Fibroblast of the conjunctiva (primary cell): ENCODE measurements around the gene PRKAR2B.

Experiments used
- DNase-seq: peaks from one replicate; pipeline ENCODE4 v3.0.0-alpha.2; 2010; ENCODE audit warnings: low read depth

Gene PRKAR2B

DNA sequence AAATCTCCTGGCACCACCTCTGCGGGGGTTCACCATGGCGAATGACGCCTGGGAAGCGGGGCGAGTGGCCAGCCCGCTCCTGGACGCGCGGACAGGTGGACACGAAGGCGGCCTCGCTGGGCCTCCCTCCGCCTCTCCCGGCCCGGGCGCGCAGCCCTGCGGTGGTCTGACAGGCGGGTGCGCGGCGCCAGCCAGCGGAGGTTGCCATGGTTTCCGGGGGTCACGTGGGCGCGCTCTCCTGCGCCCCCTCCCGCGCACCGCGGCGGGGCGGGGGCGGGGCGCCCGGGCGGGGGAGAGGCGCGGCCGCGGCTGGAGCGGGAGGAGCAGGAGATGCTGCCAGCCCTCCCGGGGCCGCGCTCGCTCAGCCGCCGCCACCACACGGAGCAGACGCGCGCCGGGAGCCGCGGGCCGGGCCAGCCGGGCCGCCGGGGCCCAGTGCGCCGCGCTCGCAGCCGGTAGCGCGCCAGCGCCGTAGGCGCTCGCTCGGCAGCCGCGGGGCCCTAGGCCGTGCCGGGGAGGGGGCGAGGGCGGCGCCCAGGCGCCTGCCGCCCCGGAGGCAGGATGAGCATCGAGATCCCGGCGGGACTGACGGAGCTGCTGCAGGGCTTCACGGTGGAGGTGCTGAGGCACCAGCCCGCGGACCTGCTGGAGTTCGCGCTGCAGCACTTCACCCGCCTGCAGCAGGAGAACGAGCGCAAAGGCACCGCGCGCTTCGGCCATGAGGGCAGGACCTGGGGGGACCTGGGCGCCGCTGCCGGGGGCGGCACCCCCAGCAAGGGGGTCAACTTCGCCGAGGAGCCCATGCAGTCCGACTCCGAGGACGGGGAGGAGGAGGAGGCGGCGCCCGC, at the start of gene PRKAR2B:
Gene PRKAR2B, plus strand, starts transcription at position 359 of the 848 bp plus-strand sequence. Its CDS starts 203 bp downstream, at position 562.
- peak; percentile 21 for DNase-seq

DNA sequence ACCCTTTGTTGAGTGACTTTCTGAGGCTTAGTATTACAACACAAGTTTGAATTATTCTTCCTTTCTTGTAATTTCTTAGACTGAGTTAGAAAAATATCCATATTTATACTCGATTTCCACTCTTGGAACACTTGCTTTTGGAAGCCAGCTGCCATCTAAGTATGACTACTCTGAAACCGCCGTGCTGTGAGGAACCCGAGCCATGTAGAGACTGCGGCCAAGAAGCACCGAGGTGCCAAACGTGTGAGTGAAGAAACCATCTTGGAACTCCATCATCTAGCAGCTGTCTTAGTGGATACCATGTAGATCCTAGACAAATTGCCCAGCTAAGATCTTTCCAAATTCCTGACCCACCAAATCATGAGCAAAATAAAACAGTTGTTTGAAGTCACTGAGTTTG, 49.7 kb upstream of the PRKAR2B start:
- DNase-seq, result no peak

DNA sequence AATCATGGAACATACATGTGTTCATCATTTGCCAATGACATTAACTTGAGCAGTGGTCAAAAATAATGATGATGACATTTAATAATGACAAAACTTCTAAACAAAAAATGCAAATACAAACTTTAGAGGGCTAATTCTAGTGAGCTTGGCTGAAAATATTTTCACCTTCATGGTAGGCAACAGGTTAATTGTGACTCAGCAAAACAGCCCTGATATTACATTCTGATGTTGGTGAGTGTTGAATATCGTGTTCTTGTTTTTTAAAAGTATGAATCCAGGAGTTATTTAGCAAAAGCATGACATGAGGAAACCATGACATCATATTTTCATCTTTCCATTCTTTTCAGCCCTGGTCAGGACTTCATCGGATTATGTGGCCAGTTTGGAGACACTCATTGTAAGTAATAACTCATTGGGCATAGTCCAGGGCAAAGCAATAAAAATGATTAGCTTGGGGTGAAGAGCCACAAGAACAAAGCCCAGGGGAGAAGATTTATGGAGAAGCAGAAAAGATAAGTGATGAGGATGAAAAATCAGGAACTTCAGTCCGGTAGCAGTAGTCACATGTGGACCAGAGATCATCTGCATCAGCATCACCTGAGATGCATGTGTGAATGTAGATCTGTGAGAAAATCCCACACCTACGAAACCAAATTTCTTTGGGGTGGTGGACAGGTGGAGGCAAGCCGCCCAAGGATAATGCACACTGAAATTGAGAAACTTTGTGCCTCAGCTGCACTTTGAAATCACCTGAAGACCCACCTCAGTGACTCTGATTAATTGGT, 46.8 kb upstream of the PRKAR2B start:
- no peak for DNase-seq

DNA sequence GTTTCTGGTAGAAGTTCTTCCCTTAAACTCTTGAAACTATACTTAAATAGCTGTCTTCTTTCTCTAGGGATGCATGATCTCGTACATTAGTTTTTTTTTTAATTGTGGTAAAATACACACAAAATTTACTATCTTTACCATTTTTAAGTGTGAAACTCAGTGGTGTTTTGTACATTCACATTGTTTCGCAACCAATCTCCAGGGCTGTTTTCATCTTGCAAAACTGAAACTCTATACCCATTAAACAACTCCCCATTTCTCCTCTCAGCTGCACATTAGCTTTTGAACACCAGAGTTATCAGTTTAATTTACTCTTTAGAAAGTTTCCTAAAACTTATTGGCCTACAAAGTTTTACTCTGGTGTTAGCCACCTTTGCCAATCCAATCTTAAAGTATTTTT, 45.5 kb upstream of the PRKAR2B start:
- no peak for DNase-seq

DNA sequence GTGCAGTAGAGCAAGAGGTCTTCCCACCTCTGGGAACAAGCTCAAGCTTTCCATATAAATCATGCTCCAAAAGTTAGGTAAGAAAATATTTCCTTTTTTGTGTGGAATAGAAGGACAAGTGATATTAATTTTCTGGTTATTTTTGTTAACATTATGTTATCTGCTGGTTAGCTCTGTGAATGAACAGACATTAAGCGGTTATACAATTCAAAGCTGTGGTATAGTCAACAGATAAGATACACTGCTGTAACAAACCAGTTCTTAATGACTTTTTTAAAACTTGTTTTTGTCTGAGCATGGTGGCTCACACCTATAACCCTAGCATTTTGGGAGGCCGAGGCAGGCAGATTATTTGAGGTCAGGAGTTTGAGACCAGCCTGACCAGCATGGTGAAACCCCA, 43.0 kb upstream of the PRKAR2B start:
- no peak for DNase-seq

DNA sequence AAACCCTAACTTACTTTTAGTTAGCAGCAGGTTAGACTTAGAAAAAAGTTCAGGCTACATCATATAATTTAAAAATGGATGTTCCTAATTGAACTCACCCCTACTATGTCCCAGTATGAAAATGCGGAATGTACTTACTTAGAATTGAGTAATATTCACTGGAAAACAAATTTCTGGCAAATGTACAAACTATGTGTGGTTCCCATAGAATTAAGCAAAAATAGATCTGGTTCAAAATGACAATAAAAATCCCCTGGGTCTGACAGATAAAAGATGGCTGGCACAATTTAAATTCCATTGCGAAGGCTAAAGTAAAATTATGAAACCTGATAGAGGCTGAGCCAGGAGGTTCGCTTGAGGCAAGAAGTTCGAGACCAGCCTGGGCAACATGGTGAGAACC, 42.4 kb upstream of the PRKAR2B start:
- no peak for DNase-seq

DNA sequence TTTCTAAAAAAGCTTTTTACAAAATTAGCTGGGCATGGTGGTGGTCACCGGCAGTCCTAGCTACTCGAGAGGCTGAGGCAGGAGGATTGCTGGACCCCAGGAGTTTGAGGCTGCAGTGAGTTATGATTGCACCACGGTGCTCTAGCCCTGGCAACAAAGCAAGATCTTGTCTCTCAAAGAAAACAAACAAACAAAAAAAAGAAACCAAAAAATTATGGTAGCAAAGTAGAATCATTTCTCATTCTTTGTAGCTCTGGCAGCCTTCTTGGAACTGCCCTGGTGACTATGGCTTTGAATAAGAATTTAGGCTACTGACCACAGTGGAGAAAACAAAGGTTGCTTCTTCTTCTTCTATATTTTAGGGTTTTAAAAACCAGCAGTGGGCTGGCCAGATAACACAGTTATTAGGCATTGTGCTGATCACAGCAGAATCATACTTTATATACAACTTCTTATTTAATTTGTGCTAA, 41.9 kb upstream of the PRKAR2B start:
- no peak for DNase-seq

DNA sequence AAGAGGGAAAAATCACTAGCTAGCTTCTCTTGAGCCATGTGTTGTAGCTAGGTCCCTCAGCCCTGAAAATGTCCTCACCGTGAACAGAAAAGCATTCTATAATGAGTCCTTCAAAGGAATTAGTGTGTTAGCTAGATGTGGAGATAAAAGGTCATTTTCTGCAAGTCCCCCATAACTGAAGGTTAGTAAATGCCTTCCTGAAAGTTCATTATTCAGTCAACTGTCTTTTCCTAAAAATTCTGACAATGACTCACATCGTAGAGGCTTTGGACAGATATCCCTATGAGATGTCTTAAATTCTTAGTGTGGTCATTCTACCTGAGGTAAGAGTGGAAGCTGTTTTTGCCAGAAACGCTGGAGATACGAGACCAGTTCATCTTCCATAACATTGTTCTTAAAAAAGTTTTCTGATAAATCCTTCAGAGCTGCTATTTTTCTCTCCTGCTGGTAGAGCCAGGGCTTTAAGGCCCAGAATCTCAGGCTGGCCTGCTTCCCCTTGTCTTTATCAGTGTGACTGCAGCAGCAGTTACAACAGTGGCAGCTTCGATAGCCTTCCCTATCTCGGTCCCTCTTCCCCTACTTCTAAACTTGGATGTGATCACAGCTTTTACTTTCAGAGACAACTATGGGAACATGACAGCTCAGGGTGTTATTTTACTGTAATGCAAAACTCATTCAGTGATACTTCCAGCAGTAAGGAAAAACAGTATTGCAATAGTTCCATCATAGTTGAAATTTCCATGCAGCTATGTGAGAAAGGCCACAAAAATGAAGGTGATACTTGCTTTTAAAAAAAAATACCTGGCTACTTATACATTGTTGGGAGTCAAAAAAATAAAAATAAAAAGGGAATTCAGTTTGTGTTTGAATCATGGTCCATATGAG, 37.3 kb upstream of the PRKAR2B start:
- DNase-seq, result no peak

DNA sequence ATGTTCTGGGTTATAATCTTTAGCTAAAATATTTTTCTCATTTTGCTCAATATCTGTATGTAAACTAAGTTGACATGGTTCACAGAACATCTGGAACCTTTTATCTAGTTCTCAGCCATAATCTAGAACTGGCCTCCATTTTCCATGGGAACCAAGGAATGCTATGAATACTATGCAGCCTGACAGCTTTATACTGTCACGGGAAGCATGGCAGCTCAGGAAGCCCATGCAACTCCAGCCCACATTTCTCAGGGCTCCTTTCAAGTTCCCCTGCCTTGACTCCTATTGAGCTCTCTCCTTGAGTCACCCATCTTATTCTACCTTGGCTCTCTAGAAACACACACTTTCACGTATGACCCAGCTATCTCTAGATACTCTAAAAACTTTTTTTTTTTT, 36.6 kb upstream of the PRKAR2B start:
- no peak for DNase-seq

DNA sequence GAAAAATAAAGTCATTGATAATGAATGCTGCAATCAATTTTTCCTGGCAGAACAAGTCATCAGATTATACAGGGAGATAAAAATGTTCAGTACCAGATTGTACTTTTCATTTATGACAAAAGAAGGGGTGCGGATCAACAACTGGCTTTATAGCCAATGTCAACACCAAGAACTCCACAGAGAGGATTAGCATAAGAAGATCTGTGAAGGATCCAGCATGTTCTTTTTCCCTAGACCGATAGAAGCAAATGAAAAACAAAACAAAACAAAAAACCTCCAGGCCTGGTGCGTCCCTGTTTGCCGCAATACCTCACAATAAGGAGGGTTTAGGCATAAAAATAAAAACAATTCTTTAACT, 34.7 kb upstream of the PRKAR2B start:
- no peak for DNase-seq

DNA sequence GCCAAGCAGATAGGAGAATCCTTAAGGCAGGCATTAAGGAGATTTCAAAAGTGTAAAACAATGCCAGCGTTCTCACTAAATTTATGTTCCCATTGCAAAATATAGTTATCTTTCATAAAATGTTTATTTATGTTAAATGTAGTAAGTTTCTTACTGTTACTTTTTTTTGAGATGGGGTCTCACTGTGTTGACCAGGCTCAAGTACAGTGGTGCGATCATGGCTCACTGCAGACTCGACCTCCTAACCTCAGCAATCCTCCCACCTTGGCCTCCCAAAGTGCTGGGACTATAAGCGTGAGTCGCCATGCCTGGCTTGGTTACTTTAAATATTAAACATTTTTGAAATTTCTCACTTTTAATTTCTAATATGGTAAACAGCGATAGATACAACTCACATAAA, 31.8 kb upstream of the PRKAR2B start:
- no peak for DNase-seq

DNA sequence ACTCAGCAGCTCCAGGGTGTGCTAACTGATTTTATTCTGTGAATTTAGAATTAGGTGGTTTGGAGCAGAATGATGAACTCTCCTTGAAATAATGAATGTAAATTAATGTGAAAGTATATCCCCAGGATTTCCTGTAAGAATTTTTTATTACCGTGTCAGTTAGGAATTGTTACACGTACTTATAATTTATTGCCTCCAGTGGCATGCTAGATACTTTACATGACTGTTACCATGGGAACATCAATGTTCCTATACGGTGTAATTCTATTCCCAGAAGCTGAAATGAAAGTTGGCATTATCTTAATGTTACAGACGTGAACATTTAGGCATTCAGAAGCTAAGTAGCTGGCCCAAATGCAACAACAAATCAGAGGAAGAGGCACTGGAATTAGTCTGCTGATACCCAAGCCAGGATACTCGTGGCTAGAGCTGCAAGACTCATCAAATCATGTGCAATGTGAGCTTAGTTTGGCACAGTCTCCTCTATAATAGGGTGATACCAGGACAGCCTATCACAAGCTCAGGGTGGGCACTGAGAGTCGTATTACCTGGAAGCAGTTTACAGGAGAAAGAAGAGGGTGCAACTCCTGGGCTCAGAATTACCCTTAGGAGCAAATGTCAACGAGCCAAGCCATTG, 30.0 kb upstream of the PRKAR2B start:
- peak; percentile 12 for DNase-seq

DNA sequence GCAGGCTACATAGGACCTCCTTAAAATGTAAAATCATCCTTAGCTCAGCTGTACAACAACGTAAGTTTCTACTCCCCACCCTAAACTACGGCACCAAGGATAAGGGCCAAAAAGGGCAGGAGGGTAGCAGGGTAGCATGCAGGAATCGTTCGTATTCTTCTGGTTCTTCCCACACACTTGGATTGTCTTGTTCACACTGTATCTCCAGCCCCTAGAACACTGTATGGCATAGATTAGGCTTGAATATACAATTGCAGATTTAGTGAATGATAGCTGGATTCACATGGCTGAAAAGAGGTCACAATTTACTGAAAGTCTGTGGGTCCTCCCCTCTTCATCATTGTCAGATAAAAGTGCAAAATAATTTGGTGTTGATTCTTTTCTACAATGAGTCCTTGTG, 28.2 kb upstream of the PRKAR2B start:
- no peak for DNase-seq

DNA sequence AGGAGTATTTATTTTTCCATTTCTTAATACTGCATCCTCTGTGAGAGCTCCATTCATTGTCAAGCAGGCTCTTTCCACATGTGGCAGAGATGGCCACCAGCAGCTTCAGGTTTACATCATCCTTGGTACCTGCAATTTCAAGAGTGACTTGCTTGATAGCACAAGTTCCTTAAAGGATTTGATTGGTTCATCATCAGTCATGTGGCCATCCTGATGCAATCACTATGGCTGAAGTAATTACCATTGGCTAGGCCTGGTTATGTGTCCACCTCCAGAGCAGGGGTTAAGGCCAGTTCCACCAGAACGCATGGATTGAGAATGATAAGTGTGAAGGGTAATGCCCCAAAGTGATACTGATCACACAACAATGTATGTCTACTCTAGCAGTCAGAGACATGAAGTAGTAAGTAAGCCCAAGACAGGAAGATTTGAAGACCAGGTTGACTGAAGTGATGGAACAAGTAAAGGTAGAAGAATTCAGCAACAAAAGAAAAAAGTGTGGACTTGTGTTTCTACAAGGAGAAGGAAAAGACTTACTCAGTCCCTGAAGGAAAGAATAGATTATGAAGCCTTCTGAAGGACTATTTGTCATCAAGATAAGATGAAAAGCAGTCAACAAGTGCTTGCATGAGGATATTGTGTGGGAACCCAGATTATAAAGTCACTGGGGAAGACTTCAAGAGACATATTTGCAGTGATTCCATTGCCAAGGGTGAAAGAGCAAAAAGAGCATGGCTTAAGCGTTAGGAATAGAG, 26.4 kb upstream of the PRKAR2B start:
- no peak for DNase-seq

DNA sequence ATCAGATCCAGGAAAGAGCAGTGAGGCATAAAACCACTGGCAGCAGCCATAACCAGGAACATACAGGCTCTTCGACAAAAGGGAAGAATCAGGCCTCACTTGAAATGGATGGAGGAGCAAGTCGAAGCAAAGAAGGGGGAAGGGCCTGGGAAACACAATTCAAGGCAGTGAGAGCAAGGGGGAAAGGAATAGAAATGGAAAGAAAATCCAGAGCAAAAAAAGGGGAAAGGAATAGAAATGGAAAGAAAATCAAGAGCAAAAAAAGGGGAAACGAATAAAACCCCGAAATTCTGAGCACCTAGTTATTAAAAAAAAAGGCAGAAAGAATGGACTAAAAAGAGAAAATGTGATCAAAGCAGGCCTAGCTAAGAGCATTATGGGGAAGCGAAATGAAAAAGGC, 24.1 kb upstream of the PRKAR2B start:
- no peak for DNase-seq

DNA sequence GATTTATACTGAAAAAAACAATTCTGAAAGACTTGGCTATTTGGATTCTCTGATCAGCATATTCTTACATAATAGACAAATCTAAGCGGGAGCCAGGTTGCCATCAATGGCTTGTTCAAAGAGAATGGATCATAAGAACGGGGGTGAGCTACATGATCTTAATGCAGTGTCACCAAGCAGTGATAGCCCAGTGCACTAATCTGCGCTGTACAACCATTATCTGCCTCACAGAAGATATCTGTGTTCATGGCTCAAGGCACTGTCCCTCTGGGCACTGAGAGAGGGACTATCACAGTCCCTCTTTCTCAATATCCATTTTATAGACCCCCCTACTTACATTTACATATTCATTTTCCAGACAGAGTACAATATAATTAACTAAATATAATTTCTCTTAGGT, 22.9 kb upstream of the PRKAR2B start:
- no peak for DNase-seq

DNA sequence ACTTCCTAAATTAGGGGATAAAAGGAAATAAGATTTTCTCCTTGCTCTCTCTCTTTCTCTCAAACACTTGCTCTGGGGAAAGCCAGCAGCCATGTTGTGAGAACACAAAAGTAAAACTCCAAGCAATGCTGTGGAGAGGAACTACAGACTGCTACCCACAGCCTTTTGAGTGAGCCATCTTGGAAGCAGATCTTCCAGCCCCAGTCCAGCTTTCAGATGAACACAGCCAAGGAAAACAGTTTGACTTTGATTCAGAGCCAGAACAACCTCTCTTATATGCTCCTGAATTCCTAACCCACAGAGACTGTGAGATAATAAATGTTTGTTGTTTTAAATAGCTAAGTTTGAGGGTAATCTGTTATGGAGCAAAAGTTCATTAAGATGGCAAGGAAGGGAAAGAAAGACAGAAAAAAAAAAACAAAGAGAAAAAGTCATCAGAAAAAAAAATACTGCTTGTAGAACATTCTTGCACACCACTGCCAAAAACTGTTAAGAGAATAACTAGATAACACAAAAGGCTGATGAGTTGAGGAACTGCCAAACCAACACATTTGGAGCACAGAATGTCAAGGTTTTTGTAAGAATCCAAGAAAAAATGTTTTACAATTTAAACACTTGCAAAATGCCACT, 20.9 kb upstream of the PRKAR2B start:
- DNase-seq, result no peak

DNA sequence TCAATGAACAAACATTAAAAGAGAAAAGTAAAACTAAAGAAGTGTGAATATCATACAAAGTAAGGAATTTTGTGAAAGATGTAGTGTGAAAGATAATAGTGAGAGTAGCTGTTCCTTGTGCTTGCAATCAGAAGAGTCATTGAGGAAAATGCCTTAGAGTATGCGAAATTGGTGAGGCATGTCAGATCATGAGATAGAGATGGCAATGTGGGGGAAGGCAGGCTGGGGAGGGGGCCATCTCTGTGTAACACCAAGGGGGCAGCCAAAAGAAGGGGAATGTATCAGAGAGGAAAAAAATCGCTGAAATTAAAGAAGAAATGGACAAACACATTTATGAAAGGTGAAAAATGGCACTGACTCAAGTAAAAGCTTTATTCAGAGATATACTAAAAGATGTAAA, 19.6 kb upstream of the PRKAR2B start:
- DNase-seq, result no peak

DNA sequence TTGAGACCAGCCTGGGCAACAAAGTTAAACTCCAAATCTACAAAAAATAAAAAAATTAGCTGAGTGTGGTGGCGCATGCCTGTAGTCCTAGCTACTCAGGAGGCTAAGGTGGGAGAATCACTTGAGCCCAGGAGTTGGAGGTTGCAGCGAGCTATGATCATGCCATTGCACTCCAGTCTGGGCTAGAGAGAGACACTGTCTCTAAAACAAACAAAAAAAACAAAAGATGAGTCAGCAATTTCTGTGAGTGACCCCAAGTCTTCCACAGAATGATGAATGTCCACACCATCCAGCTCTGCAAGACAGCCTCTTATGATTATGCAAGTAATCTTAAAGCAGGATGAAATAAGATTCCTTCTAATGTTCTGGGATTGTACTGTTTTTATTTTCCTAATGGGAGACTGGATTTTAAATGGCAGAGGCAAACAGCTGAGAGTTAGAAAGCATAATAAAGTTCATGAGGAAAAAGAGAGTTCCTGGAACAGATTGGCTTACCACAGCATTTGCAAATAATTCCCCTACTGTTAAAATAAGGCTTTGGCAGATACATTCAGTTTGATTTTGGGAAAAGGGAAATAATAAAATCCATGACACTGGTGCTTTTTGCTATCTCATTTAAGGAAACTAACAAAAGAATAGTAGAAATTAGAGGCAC, 18.9 kb upstream of the PRKAR2B start:
- DNase-seq, result no peak

DNA sequence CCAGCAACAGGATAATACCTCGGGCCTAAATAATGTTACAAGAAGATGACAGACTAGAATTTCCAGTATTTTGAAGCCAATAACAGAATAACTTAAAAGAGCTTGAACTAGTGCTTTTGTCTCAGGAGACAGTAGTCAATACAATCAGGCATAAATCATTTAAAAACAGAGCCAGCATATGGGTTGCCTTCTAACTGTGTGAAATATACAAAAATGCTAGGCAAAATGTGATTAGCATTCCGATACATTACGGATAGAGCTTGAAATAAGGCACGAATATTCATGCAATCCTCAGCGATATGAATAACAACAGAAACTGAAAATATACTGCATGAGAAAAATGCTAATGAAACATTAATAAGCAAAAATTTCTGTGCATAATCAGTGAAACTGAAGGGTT, 18.3 kb upstream of the PRKAR2B start:
- no peak for DNase-seq
